ENCODE data around the gene EGLN2. TPM values are rescaled to one million over a fixed set of nuclear protein-coding genes. Genes with fewer than 3 reads are reported as not detected.

EGLN2 gene
- total and polyA plus RNA-seq, 9 of the 15 experiments (the other 6 are each of a cell fraction or from before 2014, with no cell fraction given), result 9.6 to 114 (median 71.0) TPM

- TF ChIP-seq ZNF239 (CRISPR knock-in tag; IDR thresholded peaks at IDR 0.05) (peak; percentile 41; the same call in 1 of the 2 replicates), ZNF121 (CRISPR knock-in tag; conservative IDR thresholded peaks at IDR 0.05) (no peak), STAG1 (CRISPR knock-in tag; IDR thresholded peaks at IDR 0.05; ENCODE audit: borderline replicate concordance) (no peak), CREB1 (IDR thresholded peaks at IDR 0.05) (peak; percentile 82), CREB1 (CRISPR knock-in tag; IDR thresholded peaks at IDR 0.05) (peak; percentile 85), NFYB (IDR thresholded peaks at IDR 0.05; ENCODE audit: extremely low read depth, insufficient read length) (peak; percentile 83), KDM4B (IDR thresholded peaks at IDR 0.05; ENCODE audit: borderline replicate concordance in 2 of 2, low read depth in 1 of 2) (no peak), FOXM1 (IDR thresholded peaks at IDR 0.05; ENCODE audit: low read depth) (no peak), FOXM1 (CRISPR knock-in tag; IDR thresholded peaks at IDR 0.05; ENCODE audit: low read depth) (0 out of 2 replicates have a peak, but pooled peaks have one; percentile 31), RB1 (IDR thresholded peaks at IDR 0.05; ENCODE audit: low read depth) (peak; percentile 69; the same call in 1 of the 2 replicates), RBM17 (IDR thresholded peaks at IDR 0.05; ENCODE audit: borderline replicate concordance, low read depth, low read length) (no peak), RUNX1 (IDR thresholded peaks at IDR 0.05; ENCODE audit: low read depth) (no peak), SRSF7 (optimal IDR thresholded peaks at IDR 0.05; ENCODE audit: low read depth, low read length) (no peak), HNRNPK (IDR thresholded peaks at IDR 0.05; ENCODE audit: low read depth, low read length, poor library complexity, severe bottlenecking) (no peak), BRCA1 (IDR thresholded peaks at IDR 0.05) (no peak), BRCA1 (CRISPR knock-in tag; IDR thresholded peaks at IDR 0.05) (no peak), ZNF445 (CRISPR knock-in tag; IDR thresholded peaks at IDR 0.05; ENCODE audit: low read depth) (no peak), CBX1 (IDR thresholded peaks at IDR 0.05; ENCODE audit: low read depth) (no peak), ZFP30 (CRISPR knock-in tag; IDR thresholded peaks at IDR 0.05; ENCODE audit: borderline replicate concordance) (no peak)
- TF ChIP-seq, protein P1, sequence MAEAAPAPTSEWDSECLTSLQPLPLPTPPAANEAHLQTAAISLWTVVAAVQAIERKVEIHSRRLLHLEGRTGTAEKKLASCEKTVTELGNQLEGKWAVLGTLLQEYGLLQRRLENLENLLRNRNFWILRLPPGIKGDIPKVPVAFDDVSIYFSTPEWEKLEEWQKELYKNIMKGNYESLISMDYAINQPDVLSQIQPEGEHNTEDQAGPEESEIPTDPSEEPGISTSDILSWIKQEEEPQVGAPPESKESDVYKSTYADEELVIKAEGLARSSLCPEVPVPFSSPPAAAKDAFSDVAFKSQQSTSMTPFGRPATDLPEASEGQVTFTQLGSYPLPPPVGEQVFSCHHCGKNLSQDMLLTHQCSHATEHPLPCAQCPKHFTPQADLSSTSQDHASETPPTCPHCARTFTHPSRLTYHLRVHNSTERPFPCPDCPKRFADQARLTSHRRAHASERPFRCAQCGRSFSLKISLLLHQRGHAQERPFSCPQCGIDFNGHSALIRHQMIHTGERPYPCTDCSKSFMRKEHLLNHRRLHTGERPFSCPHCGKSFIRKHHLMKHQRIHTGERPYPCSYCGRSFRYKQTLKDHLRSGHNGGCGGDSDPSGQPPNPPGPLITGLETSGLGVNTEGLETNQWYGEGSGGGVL (CRISPR knock-in tag; IDR thresholded peaks at IDR 0.05), result no peak
- TF ChIP-seq, protein P2, sequence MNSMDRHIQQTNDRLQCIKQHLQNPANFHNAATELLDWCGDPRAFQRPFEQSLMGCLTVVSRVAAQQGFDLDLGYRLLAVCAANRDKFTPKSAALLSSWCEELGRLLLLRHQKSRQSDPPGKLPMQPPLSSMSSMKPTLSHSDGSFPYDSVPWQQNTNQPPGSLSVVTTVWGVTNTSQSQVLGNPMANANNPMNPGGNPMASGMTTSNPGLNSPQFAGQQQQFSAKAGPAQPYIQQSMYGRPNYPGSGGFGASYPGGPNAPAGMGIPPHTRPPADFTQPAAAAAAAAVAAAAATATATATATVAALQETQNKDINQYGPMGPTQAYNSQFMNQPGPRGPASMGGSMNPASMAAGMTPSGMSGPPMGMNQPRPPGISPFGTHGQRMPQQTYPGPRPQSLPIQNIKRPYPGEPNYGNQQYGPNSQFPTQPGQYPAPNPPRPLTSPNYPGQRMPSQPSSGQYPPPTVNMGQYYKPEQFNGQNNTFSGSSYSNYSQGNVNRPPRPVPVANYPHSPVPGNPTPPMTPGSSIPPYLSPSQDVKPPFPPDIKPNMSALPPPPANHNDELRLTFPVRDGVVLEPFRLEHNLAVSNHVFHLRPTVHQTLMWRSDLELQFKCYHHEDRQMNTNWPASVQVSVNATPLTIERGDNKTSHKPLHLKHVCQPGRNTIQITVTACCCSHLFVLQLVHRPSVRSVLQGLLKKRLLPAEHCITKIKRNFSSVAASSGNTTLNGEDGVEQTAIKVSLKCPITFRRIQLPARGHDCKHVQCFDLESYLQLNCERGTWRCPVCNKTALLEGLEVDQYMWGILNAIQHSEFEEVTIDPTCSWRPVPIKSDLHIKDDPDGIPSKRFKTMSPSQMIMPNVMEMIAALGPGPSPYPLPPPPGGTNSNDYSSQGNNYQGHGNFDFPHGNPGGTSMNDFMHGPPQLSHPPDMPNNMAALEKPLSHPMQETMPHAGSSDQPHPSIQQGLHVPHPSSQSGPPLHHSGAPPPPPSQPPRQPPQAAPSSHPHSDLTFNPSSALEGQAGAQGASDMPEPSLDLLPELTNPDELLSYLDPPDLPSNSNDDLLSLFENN (IDR thresholded peaks at IDR 0.05; ENCODE audit: low read depth in 2 of 2, low read length in 2 of 2), result no peak
- TF ChIP-seq, protein P3, sequence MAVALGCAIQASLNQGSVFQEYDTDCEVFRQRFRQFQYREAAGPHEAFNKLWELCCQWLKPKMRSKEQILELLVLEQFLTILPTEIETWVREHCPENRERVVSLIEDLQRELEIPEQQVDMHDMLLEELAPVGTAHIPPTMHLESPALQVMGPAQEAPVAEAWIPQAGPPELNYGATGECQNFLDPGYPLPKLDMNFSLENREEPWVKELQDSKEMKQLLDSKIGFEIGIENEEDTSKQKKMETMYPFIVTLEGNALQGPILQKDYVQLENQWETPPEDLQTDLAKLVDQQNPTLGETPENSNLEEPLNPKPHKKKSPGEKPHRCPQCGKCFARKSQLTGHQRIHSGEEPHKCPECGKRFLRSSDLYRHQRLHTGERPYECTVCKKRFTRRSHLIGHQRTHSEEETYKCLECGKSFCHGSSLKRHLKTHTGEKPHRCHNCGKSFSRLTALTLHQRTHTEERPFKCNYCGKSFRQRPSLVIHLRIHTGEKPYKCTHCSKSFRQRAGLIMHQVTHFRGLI (CRISPR knock-in tag; IDR thresholded peaks at IDR 0.05), result no peak
These were observed 48.7 kb upstream of the EGLN2 start, which contains the start of gene ACTMAP (continued) for GRCh38 chr19:40750058-40750873.

Data from K562 (cell line).